Heart right ventricle (tissue), 16 donors: ENCODE results near the gene PDZD8. TPM values are rescaled to one million over a fixed set of nuclear protein-coding genes. Genes with fewer than 3 reads are reported as not detected.

Experiments
- ATAC-seq, 8 donors: fragments of 200-7000 bp; cut with Tn5 transposase; one replicate each; pipeline ENCODE4 v1.9.1; 2020; ENCODE audit warnings: mild to moderate bottlenecking in 8 of 8, moderate library complexity in 8 of 8, moderate number of reproducible peaks in 1 of 8
- DNase-seq, 2 donors: peaks; one replicate each; pipeline ENCODE4 v3.0.0-alpha.2; 2020
- H3K27ac ChIP-seq, 10 donors: fragments of 200-600 bp; sonication (generic) in 2 of 10; one replicate each; pipeline versions ENCODE4 v1.5.0 to v1.8.0; 2020 to 2022; ENCODE audit warnings: mild to moderate bottlenecking in 3 of 10
- H3K27me3 ChIP-seq, 7 donors: fragments of 200-600 bp; one replicate each; pipeline ENCODE4 v1.8.0; 2021 to 2022; ENCODE audit warnings: mild to moderate bottlenecking in 2 of 7
- H3K36me3 ChIP-seq, 9 donors: fragments of 200-600 bp; sonication (generic) in 1 of 9; one replicate each; pipeline versions ENCODE4 v1.5.0 to v1.8.0; 2020 to 2022; ENCODE audit warnings: mild to moderate bottlenecking in 2 of 9
- H3K4me1 ChIP-seq, 9 donors: fragments of 200-600 bp; sonication (generic) in 1 of 9; one replicate each; pipeline versions ENCODE4 v1.5.0 to v1.8.0; 2020 to 2022; ENCODE audit warnings: mild to moderate bottlenecking in 4 of 9
- H3K4me3 ChIP-seq, 10 donors: fragments of 200-600 bp; sonication (generic) in 2 of 10; one replicate each; pipeline versions ENCODE4 v1.5.0 to v1.8.0; 2020 to 2022; ENCODE audit warnings: mild to moderate bottlenecking in 7 of 10, moderate library complexity in 2 of 10
- H3K9me3 ChIP-seq, 11 donors: fragments of 200-600 bp in 10 of 11; sonication (generic) in 2 of 11; one replicate each; pipeline versions ENCODE4 v1.5.0 to v1.8.0; 2013 to 2022; ENCODE audit warnings: mild to moderate bottlenecking in 2 of 11, control low read depth in 1 of 11, moderate library complexity in 1 of 11
- CTCF ChIP-seq, 9 donors: fragments of 200-600 bp; sonication (generic) in 2 of 9; IDR thresholded peaks; one replicate each; pipeline versions ENCODE4 v1.5.0 to v1.8.0; 2021 to 2022; ENCODE audit warnings: antibody characterized with exemption in 9 of 9, mild to moderate bottlenecking in 5 of 9, moderate library complexity in 1 of 9
- WGBS, 2 donors: extraction: QIAGEN DNeasy Blood & Tissue Kit; methylation state at CpG; one replicate each; pipeline ENCODE4 v1.1.7; 2013; ENCODE audit warnings: inconsistent platforms in 1 of 2; 5-methylcytosine and 5-hydroxymethylcytosine counted together
- intact Hi-C, 10 donors: fragments of 100-400 bp; cut with DNase I; formaldehyde crosslinking; loops; one replicate each; pipeline versions ENCODE4 v1.11.1 to v1.14.2; 2022
- polyA plus RNA-seq, 2 donors: library from polyadenylated mRNA; stranded (reverse); fragments of 200-250 nt; gene quantifications; one replicate each; pipeline ENCODE4 v1.2.3, GENCODE V29; 2013
- total RNA-seq, 10 donors: library from RNA; stranded (reverse); fragmentation: NEBNext Ultra II Directional in 3 of 10; extraction: Animal tissue kit (Norgen Biotek cat#: 25700) in 3 of 10; gene quantifications; one replicate each; pipeline versions ENCODE4 v1.2.1 to v1.2.4, GENCODE V29; 2021 to 2023
- donor health status: Arrhythmogenic right ventricular cardiomyopathy.
- donor health status: ischemic (EF 13 %, LVEDD 7.1; RV severe dilation, severe dysfunction).
- donor health status: healthy with polysubstance abuse.
- donor health status: DM: no; HTN: yes; CAD: no.
- donor health status: DM: no; HTN: no; CAD: no.
- donor health status: ischemic (EF 25% LVEDD 6.9; RV normal size, moderate dysfunction).
- donor health status: ischemic (EF 25% LVEDD 5.7; RV mildly dilated, moderate dysfunction).
- donor health status: healthy.
- donor health status: DM: yes; HTN: yes; CAD: no.
- donor health status: Ischemic cardiomyopathy.
- donor health status: ischemic (EF 35%, LVEDD 5.7; RV mildly dilated, moderate dysfunction).
- donor health status: nonischemic (EF 11% LVEDD 7.7; RV severe dilation, severe dysfunction).
- donor health status: DM: yes; HTN: yes; CAD: no.
- donor health status: PGD.
- donor health status: ischemic (EF 29% LVEDD 5.4; RV normal size, mild dysfunction).
- donor health status: nonischemic (EF 23%, LVEDD 6.1; RV moderate dilation, normal function).

PDZD8 gene
- total and polyA plus RNA-seq, 12 donors = 2.0 to 31.3 (median 22.7) TPM

- intact Hi-C loops = no loop called here
- H3K27me3 ChIP-seq = no peaks in the 10 kb centered on the region
- TF ChIP-seq CTCF (IDR thresholded peaks at IDR 0.05) = no peak
- H3K9me3 ChIP-seq = no peaks in the 10 kb centered on the region
- no peak overlapping the region for H3K4me3 ChIP-seq
- ATAC-seq (no peak), DNase-seq (no peak)
- H3K4me1 ChIP-seq = no peaks in the 10 kb centered on the region
- 95 to 98% methylated on average over 3 of the region's 3 CpGs for WGBS, 2 donors
- no peak overlapping the region for H3K27ac ChIP-seq
- H3K36me3 ChIP-seq = no peaks in the 10 kb centered on the region
Observed at GRCh38 chr10:117273980-117274379, 101.3 kb downstream of the PDZD8 start.

GRCh38 chr10:117272195-117273076 is 102.8 kb downstream of the PDZD8 start:
- WGBS, 2 donors = 52% methylated on average over 13 of the region's 13 CpGs
- intact Hi-C loops = no loop called here
- H3K9me3 ChIP-seq = no peaks in the 10 kb centered on the region
- ATAC-seq = no peak
- no peaks in the 10 kb centered on the region for H3K27me3 ChIP-seq
- TF ChIP-seq CTCF (IDR thresholded peaks at IDR 0.05) = no peak
- no peak for DNase-seq
- no peak overlapping the region for H3K4me3 ChIP-seq
- H3K4me1 ChIP-seq = no peaks in the 10 kb centered on the region
- no peak overlapping the region for H3K27ac ChIP-seq
- H3K36me3 ChIP-seq = no peaks in the 10 kb centered on the region

- Histone ChIP-seq H3K27ac (no peak overlapping the region), H3K9me3 (no peaks in the 10 kb centered on the region), H3K36me3 (no peaks in the 10 kb centered on the region), H3K27me3 (no peaks in the 10 kb centered on the region), H3K4me3 (no peak overlapping the region), H3K4me1 (no peaks in the 10 kb centered on the region)
- intact Hi-C loops = no loop called here
- WGBS, 2 donors = 90% methylated on average over 3 of the region's 3 CpGs
- DNase-seq (no peak), ATAC-seq (no peak)
- no peak for TF ChIP-seq CTCF (IDR thresholded peaks at IDR 0.05)
Observed at GRCh38 chr10:117271427-117271826, 103.8 kb downstream of the PDZD8 start.

- no peak for DNase-seq
- Histone ChIP-seq H3K9me3 (no peaks in the 10 kb centered on the region), H3K36me3 (no peaks in the 10 kb centered on the region), H3K4me1 (no peaks in the 10 kb centered on the region), H3K27ac (no peak overlapping the region), H3K4me3 (no peak overlapping the region), H3K27me3 (peaks cover 0 to 10% (median 0%) of the 10 kb centered on the region in 7 donors)
- TF ChIP-seq CTCF (IDR thresholded peaks at IDR 0.05) = no peak
- 96 to 99% methylated on average over 2 of the region's 2 CpGs for WGBS, 2 donors
- intact Hi-C loops = no loop called here
- ATAC-seq = no peak
Observed at GRCh38 chr10:117268907-117269306, 106.3 kb downstream of the PDZD8 start.
